NB4 (cell line): ENCODE results near the gene CREB3L1.

Experiments used
- CTCF ChIP-seq: IDR thresholded peaks from one replicate; pipeline ENCODE4 v1.5.1; 2012; ENCODE audit warnings: low read depth, low read length
- POLR2A ChIP-seq: IDR thresholded peaks from 2 replicates; pipeline ENCODE4 v1.6.1; 2011; ENCODE audit warnings: mild to moderate bottlenecking; ENCODE audit not compliant: insufficient read length; ENCODE audit errors: extremely low read depth

- TF ChIP-seq CTCF (no peak), POLR2A (no peak)
Observed at GRCh38 chr11:46288451-46288850, 11.0 kb downstream of the CREB3L1 start.
